ENCODE data around the gene PRSS12.

GRCh38 chr4:118279328-118279727 lies 73.5 kb downstream of the PRSS12 start:
- no peak for TF ChIP-seq ARNT (IDR thresholded peaks at IDR 0.05)
- no peak for TF ChIP-seq NFRKB (IDR thresholded peaks at IDR 0.05)
- no peak for TF ChIP-seq ELF4 (IDR thresholded peaks at IDR 0.05)
- TF ChIP-seq TARDBP (IDR thresholded peaks at IDR 0.05), result no peak
- TF ChIP-seq FOXA1 (IDR thresholded peaks at IDR 0.05), result no peak
- TF ChIP-seq FOXM1 (IDR thresholded peaks at IDR 0.05; ENCODE audit: borderline replicate concordance), result no peak
- no peak for TF ChIP-seq ZNF384 (IDR thresholded peaks at IDR 0.05)
- TF ChIP-seq FOXK2 (IDR thresholded peaks at IDR 0.05), result no peak
- TF ChIP-seq SUZ12 (IDR thresholded peaks at IDR 0.05), result no peak

Data from HEK293T (cell line).